ENCODE measurements around the gene PRDM1.
A peak's percentile ranks its signal among the peaks of the same experiment; 100 is the strongest.

Gene PRDM1

GRCh38 chr6:106085984-106086813 is at the start of gene PRDM1:
PRDM1 (plus strand) TSS chr6:106086336; CDS start chr6:106086554, 218 bp downstream.
- peak; percentile 83 for DNase-seq

GRCh38 chr6:106037060-106037459 is 49.1 kb upstream of the PRDM1 start:
- no peak for DNase-seq

GRCh38 chr6:106039897-106040592 is 46.1 kb upstream of the PRDM1 start:
- no peak for DNase-seq

- DNase-seq, result no peak
These were observed 42.0 kb upstream of the PRDM1 start for GRCh38 chr6:106044151-106044550.

- DNase-seq, result no peak
These were observed 41.1 kb upstream of the PRDM1 start for GRCh38 chr6:106045077-106045476.

- DNase-seq, result no peak
These were observed 39.9 kb upstream of the PRDM1 start for GRCh38 chr6:106046116-106046853.

- DNase-seq, result no peak
These were observed 39.3 kb upstream of the PRDM1 start for GRCh38 chr6:106046854-106047200.

- no peak for DNase-seq
These were observed 37.8 kb upstream of the PRDM1 start for GRCh38 chr6:106048336-106048735.

- no peak for DNase-seq
These were observed 35.6 kb upstream of the PRDM1 start for GRCh38 chr6:106050538-106050937.

- DNase-seq, result no peak
These were observed 34.9 kb upstream of the PRDM1 start for GRCh38 chr6:106051226-106051625.

- no peak for DNase-seq
These were observed 32.5 kb upstream of the PRDM1 start for GRCh38 chr6:106053484-106054205.

- no peak for DNase-seq
These were observed 30.6 kb upstream of the PRDM1 start for GRCh38 chr6:106055489-106055888.

GRCh38 chr6:106056060-106056745 is 29.9 kb upstream of the PRDM1 start:
- peak; percentile 67 for DNase-seq

- DNase-seq, result no peak
These were observed 29.3 kb upstream of the PRDM1 start for GRCh38 chr6:106056746-106057390.

- no peak for DNase-seq
These were observed 26.8 kb upstream of the PRDM1 start for GRCh38 chr6:106059331-106059730.

GRCh38 chr6:106060167-106060566 is 26.0 kb upstream of the PRDM1 start:
- DNase-seq, result no peak

- DNase-seq, result no peak
These were observed 22.7 kb upstream of the PRDM1 start for GRCh38 chr6:106063448-106063850.

GRCh38 chr6:106064142-106064541 is 22.0 kb upstream of the PRDM1 start:
- DNase-seq, result no peak

GRCh38 chr6:106064756-106065155 is 21.4 kb upstream of the PRDM1 start:
- no peak for DNase-seq

- DNase-seq, result no peak
These were observed 19.1 kb upstream of the PRDM1 start for GRCh38 chr6:106066989-106067388.

GRCh38 chr6:106069478-106069877 is 16.7 kb upstream of the PRDM1 start:
- DNase-seq, result no peak

GRCh38 chr6:106070636-106071035 is 15.5 kb upstream of the PRDM1 start:
- no peak for DNase-seq

Data from CD4-positive, alpha-beta T cell treated with Interleukin-4 for 4 hours (primary cell).